B cell (primary cell): ENCODE measurements around the gene TNFRSF13B. TPM values are rescaled to one million over a fixed set of nuclear protein-coding genes. Genes with fewer than 3 reads are reported as not detected.
"Not testable (repeated sequence)": the region's sequence is repeated elsewhere in the genome, so short reads cannot be mapped to it uniquely, and the experiment has no call there.

Experiments
- ATAC-seq: fragments of 200-7000 bp; cut with Tn5 transposase; one replicate; pipeline ENCODE4 v1.10.0; 2021; ENCODE audit warnings: low read depth, mild to moderate bottlenecking, moderate number of reproducible peaks, moderate library complexity
- CTCF ChIA-PET: fragments of 350-600 bp; sonication (Branson Sonifier 250); formaldehyde crosslinking; loops from one replicate; lab custom pipeline; 2021; ENCODE audit warnings: antibody characterized with exemption, inconsistent platforms; lab: Charles Lee
- POLR2A ChIA-PET: fragments of 350-600 bp; sonication (Branson Sonifier 250); formaldehyde crosslinking; loops from one replicate; lab custom pipeline; 2021; ENCODE audit warnings: antibody characterized with exemption; lab: Charles Lee
- DNase-seq: peaks from one replicate; pipeline ENCODE4 v3.0.0; 2013
- H2AFZ ChIP-seq: 2 replicates; pipeline ENCODE4 v1.6.1; 2012; ENCODE audit warnings: mild to moderate bottlenecking, low read depth, low read length; ENCODE audit not compliant: insufficient read depth, poor library complexity, severe bottlenecking
- H3K27ac ChIP-seq, 2 donors: 1 replicate in 1 of 2; 2 replicates in 1 of 2; pipeline ENCODE4 v1.5.1; 2012 to 2013; ENCODE audit warnings: low read length in 2 of 2, mild to moderate bottlenecking in 2 of 2, moderate library complexity in 1 of 2
- H3K27me3 ChIP-seq, 4 experiments: fragments of 200-600 bp in 1 of 4; sonication (generic) in 1 of 4; replicated peaks in 1 of 4; 1 replicate in 2 of 4; 2 replicates in 2 of 4; pipeline versions ENCODE4 v1.6.1 to v1.7.0; 2013 to 2016; ENCODE audit warnings: low read length in 3 of 4, mild to moderate bottlenecking in 2 of 4, mixed read lengths in 1 of 4, moderate library complexity in 1 of 4; ENCODE audit not compliant: insufficient read depth in 4 of 4, control insufficient read depth in 3 of 4; ENCODE audit errors: control extremely low read depth in 1 of 4
- H3K36me3 ChIP-seq, 2 experiments: replicated peaks in 1 of 2; 1 replicate in 1 of 2; 2 replicates in 1 of 2; pipeline versions ENCODE4 v1.6.1 to v1.7.1; 2013; ENCODE audit warnings: low read length in 1 of 2; ENCODE audit not compliant: insufficient read depth in 2 of 2, control insufficient read depth in 1 of 2; ENCODE audit errors: control extremely low read depth in 1 of 2, extremely low read depth in 1 of 2
- H3K4me1 ChIP-seq, 2 donors: fragments of 200-600 bp in 1 of 2; sonication (generic) in 1 of 2; 1 replicate in 1 of 2; 2 replicates in 1 of 2; pipeline versions ENCODE4 v1.5.1 to v1.6.1; 2013 to 2017; ENCODE audit warnings: low read length in 2 of 2; ENCODE audit not compliant: control insufficient read depth in 2 of 2, insufficient read depth in 2 of 2
- H3K4me2 ChIP-seq: replicated peaks from 2 replicates; pipeline ENCODE3; 2012; ENCODE audit warnings: mild to moderate bottlenecking, low read depth, low read length; ENCODE audit not compliant: poor library complexity, severe bottlenecking
- H3K4me3 ChIP-seq, 5 experiments: fragments of 200-600 bp in 1 of 5; sonication (generic) in 1 of 5; 1 replicate in 3 of 5; 2 replicates in 2 of 5; pipeline versions ENCODE4 v1.5.1 to v1.7.0; 2011 to 2016; ENCODE audit warnings: low read length in 4 of 5, mild to moderate bottlenecking in 4 of 5, low read depth in 2 of 5, control low read depth in 1 of 5, moderate library complexity in 1 of 5; ENCODE audit not compliant: insufficient read depth in 1 of 5; ENCODE audit errors: control extremely low read depth in 1 of 5, extremely low read depth in 1 of 5
- H3K79me2 ChIP-seq: fragments of 200-600 bp; sonication (generic); one replicate; pipeline ENCODE4 v1.6.0; 2016; ENCODE audit warnings: low read length; ENCODE audit not compliant: control insufficient read depth, insufficient read depth
- H3K9ac ChIP-seq: fragments of 200-600 bp; sonication (generic); 2 replicates; pipeline ENCODE4 v1.6.1; 2017; ENCODE audit warnings: mild to moderate bottlenecking, low read length, moderate library complexity
- H3K9me3 ChIP-seq, 3 donors: one replicate each; pipeline versions ENCODE4 v1.6.1 to v1.7.1; 2013; ENCODE audit warnings: low read length in 2 of 3; ENCODE audit not compliant: control insufficient read depth in 2 of 3, insufficient read depth in 1 of 3; ENCODE audit errors: control extremely low read depth in 1 of 3
- H4K20me1 ChIP-seq: 2 replicates; pipeline ENCODE4 v1.6.0; 2012; ENCODE audit warnings: mild to moderate bottlenecking, low read length; ENCODE audit not compliant: insufficient read depth, control insufficient read depth, poor library complexity, severe bottlenecking
- H3K27ac Mint-ChIP-seq: one replicate; pipeline ENCODE4 v1.8.0; 2021; ENCODE audit warnings: mixed read lengths
- H3K27me3 Mint-ChIP-seq: one replicate; pipeline ENCODE4 v1.8.0; 2021; ENCODE audit warnings: mixed read lengths
- H3K4me1 Mint-ChIP-seq: one replicate; pipeline ENCODE4 v1.8.0; 2021; ENCODE audit warnings: mixed read lengths
- H3K4me3 Mint-ChIP-seq: one replicate; pipeline ENCODE4 v1.8.0; 2021; ENCODE audit warnings: mixed read lengths
- H3K9me3 Mint-ChIP-seq: one replicate; pipeline ENCODE4 v1.8.0; 2022; ENCODE audit warnings: mixed read lengths; ENCODE audit not compliant: insufficient read depth
- EZH2 ChIP-seq: IDR thresholded peaks from 2 replicates; pipeline ENCODE4 v1.6.1; 2012; ENCODE audit warnings: borderline replicate concordance, low read depth, mild to moderate bottlenecking, moderate library complexity, low read length; ENCODE audit not compliant: insufficient read depth, poor library complexity, severe bottlenecking
- WGBS: methylation state at CpG from one replicate; pipeline ENCODE4 v1.1.5; 2013; ENCODE audit warnings: missing lambda C conversion rate; ENCODE audit not compliant: insufficient coverage; 5-methylcytosine and 5-hydroxymethylcytosine counted together
- intact Hi-C: fragments of 100-400 bp; cut with micrococcal nuclease; formaldehyde crosslinking; loops from one replicate; pipeline ENCODE4 v1.10.0; 2022
- polyA plus RNA-seq: library from polyadenylated mRNA; depleted of rRNA; stranded (reverse); fragments of >200 nt; gene quantifications from 2 replicates; pipeline ENCODE4 v1.2.3, GENCODE V29; 2012
- total RNA-seq, 2 donors: library from RNA; stranded (reverse); fragments of 120-200 nt in 1 of 2; gene quantifications; 1 replicate in 1 of 2; 2 replicates in 1 of 2; pipeline versions ENCODE4 v1.2.3 to v1.2.4, GENCODE V29; 2013 to 2022
- TF ChIP-seq, protein P1 (sequence below): fragments of 200-600 bp; IDR thresholded peaks from one replicate; pipeline ENCODE4 v1.8.0; 2022; ENCODE audit warnings: antibody characterized with exemption, mild to moderate bottlenecking

Gene TNFRSF13B
- total and polyA plus RNA-seq, 2 donors (not counting 1 experiment from before 2014, with no cell fraction given), result 74.5 to 219 TPM

DNA sequence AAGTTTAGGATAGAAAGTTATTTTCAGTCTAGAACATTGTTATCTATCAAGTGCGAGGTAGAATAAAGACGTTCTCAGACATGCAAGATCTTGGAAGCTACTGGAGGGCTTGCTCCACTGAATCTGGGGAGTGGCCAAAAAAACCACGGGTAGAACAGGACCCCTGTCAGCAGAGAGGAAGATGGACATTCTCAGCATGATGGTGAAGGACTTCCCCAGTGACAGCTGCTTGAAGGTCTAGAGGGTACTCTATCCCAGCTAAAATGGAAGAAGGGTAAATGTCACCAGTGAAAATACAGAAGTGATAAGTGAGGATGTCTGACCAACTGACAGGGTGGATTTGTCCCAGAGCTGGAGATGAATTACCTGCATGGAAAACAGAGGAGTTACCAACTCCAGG lies 10.1 kb downstream of the TNFRSF13B start:
- peaks cover 87% of the 10 kb centered on the region for H3K79me2 ChIP-seq
- peak overlapping the region in 1 of 2 donors; percentile 70 for H3K27ac ChIP-seq
- H3K9me3 Mint-ChIP-seq, result peaks cover 3% of the 10 kb centered on the region
- peaks cover 2 to 8% (median 5%) of the 10 kb centered on the region in 3 donors for H3K9me3 ChIP-seq
- no peak for DNase-seq
- H3K4me2 ChIP-seq, result peak overlapping the region; percentile 15
- no peaks in the 10 kb centered on the region for H4K20me1 ChIP-seq
- H2AFZ ChIP-seq, result no peak overlapping the region
- ChIA-PET CTCF (interaction anchor here (1.5 to 2.0 kb wide), 3 partner anchors 9 to 30 kb away, joined by 3 to 8 read pairs (median 5); no protein-coding TSS in a partner anchor), POLR2A (interaction anchor here (1.1 kb wide), 1 partner anchor 19 kb away, joined by 4 read pairs; no protein-coding TSS in a partner anchor)
- TF ChIP-seq, protein P1, sequence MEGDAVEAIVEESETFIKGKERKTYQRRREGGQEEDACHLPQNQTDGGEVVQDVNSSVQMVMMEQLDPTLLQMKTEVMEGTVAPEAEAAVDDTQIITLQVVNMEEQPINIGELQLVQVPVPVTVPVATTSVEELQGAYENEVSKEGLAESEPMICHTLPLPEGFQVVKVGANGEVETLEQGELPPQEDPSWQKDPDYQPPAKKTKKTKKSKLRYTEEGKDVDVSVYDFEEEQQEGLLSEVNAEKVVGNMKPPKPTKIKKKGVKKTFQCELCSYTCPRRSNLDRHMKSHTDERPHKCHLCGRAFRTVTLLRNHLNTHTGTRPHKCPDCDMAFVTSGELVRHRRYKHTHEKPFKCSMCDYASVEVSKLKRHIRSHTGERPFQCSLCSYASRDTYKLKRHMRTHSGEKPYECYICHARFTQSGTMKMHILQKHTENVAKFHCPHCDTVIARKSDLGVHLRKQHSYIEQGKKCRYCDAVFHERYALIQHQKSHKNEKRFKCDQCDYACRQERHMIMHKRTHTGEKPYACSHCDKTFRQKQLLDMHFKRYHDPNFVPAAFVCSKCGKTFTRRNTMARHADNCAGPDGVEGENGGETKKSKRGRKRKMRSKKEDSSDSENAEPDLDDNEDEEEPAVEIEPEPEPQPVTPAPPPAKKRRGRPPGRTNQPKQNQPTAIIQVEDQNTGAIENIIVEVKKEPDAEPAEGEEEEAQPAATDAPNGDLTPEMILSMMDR, result no peak
- no peak for TF ChIP-seq EZH2
- peak overlapping the region; percentile 42 for H3K4me3 Mint-ChIP-seq
- 35% methylated on average over 3 of the region's 3 CpGs for WGBS
- peak; percentile 24 for ATAC-seq
- intact Hi-C loops, result no loop called here
- H3K9ac ChIP-seq, result no peak overlapping the region
- no peaks in the 10 kb centered on the region for H3K27me3 ChIP-seq
- no peaks in the 10 kb centered on the region for H3K27me3 Mint-ChIP-seq
- peaks cover 0 to 14% of the 10 kb centered on the region in 2 experiments for H3K36me3 ChIP-seq
- peaks cover 80% of the 10 kb centered on the region for H3K4me1 Mint-ChIP-seq
- H3K4me1 ChIP-seq, result peaks cover 31 to 43% of the 10 kb centered on the region in 2 donors
- H3K27ac Mint-ChIP-seq, result peak overlapping the region; percentile 81
- no peak overlapping the region for H3K4me3 ChIP-seq

DNA sequence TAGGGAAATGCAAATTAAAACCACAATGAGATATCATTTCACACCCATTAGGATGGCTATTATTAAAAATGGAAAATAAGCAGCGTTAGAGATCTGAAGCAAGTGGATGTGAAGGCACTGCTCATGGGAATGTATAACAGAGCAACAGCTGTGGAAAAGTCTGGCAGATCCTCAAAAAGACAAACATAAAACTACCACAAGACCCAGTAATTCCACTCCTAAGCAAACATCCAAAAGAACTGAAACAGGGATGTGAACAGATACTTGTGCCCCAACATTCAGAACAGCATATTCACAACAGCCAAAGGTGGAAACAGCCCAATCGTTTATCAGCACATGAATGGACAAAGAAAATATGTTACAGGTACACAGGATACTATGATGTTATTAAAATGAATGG lies 10.9 kb downstream of the TNFRSF13B start:
- CTCF ChIA-PET, result interaction anchor here (1.5 to 2.0 kb wide), 2 partner anchors 10 to 31 kb away, joined by 3 to 8 read pairs; no protein-coding TSS in a partner anchor
- H3K9ac ChIP-seq, H3K4me3 ChIP-seq, POLR2A ChIA-PET, H4K20me1 ChIP-seq, H3K9me3 Mint-ChIP-seq, intact Hi-C loops, H3K4me2 ChIP-seq, H3K27me3 ChIP-seq, H3K27me3 Mint-ChIP-seq, H3K9me3 ChIP-seq, DNase-seq, H2AFZ ChIP-seq, ATAC-seq: not testable (repeated sequence)
- Histone ChIP-seq H3K36me3 (peaks cover 0 to 14% of the 10 kb centered on the region in 2 experiments), H3K27ac (peak overlapping the region in 1 of 2 donors; percentile 70), H3K79me2 (peaks cover 88% of the 10 kb centered on the region), H3K4me1 (peaks cover 35 to 45% of the 10 kb centered on the region in 2 donors)
- peak overlapping the region; percentile 41 for H3K4me3 Mint-ChIP-seq
- H3K27ac Mint-ChIP-seq, result peak overlapping the region; percentile 73
- peaks cover 83% of the 10 kb centered on the region for H3K4me1 Mint-ChIP-seq
- no CpG with 5 or more reads among the region's 2 CpGs for WGBS

DNA sequence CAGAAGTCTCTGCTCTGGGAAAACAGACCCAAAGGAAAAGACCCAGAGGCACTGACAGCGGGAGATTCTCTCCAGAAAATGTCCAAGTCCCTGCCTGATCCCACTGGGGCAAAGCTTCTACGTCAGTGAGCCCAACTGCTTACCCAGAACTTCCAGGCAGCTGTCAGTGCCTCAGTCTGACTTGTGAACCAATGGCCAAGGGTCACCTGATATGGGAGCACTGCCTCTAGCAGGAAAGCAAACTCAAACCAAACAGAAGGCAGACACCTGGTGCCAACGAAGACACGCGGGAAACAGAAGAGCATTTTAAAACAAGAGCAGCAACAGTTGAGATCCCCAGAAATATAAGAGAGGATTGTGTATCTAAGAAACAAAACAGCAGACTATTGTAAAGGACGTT lies 16.9 kb downstream of the TNFRSF13B start:
- peaks cover 87% of the 10 kb centered on the region for H3K79me2 ChIP-seq
- WGBS, result 100% methylated on average over 1 of the region's 6 CpGs
- H3K27me3 Mint-ChIP-seq, H3K4me3 ChIP-seq, H2AFZ ChIP-seq, H3K4me3 Mint-ChIP-seq, H3K27me3 ChIP-seq, DNase-seq, intact Hi-C loops, H3K27ac ChIP-seq, H3K9me3 Mint-ChIP-seq, H3K9me3 ChIP-seq, H3K4me2 ChIP-seq, H3K9ac ChIP-seq, H4K20me1 ChIP-seq, ATAC-seq: not testable (repeated sequence)
- POLR2A ChIA-PET, result interaction anchor here (1.4 kb wide), 1 partner anchor 15 kb away, joined by 3 read pairs; no protein-coding TSS in a partner anchor
- Mint-ChIP-seq H3K27ac (peak overlapping the region; percentile 61), H3K4me1 (peaks cover 82% of the 10 kb centered on the region)
- peaks cover 32% of the 10 kb centered on the region in 2 donors for H3K4me1 ChIP-seq
- CTCF ChIA-PET, result interaction anchor here (1.6 to 5.6 kb wide), 2 partner anchors 19 to 35 kb away, joined by 4 to 36 read pairs; no protein-coding TSS in a partner anchor
- peaks cover 0 to 44% of the 10 kb centered on the region in 2 experiments for H3K36me3 ChIP-seq
